ENCODE measurements around the gene TGM1. TPM values are rescaled to one million over a fixed set of nuclear protein-coding genes. Genes with fewer than 3 reads are reported as not detected.

TGM1 gene
- total and polyA plus RNA-seq, 2 experiments from 2014 or later: 0.31 to 0.63 TPM

GRCh38 chr14:24266344-24267244, 3.6 kb upstream of the TGM1 start:
- no peak overlapping the region for H3K4me3 ChIP-seq
- no peaks in the 10 kb centered on the region for H4K20me1 ChIP-seq (replicated peaks; ENCODE audit: insufficient read depth)
- no peak overlapping the region for H2AFZ ChIP-seq
- no peaks in the 10 kb centered on the region for H3K9me2 ChIP-seq (ENCODE audit: insufficient read depth)
- ATAC-seq: no peak
- H3K79me2 ChIP-seq (replicated peaks; ENCODE audit: insufficient read depth): no peaks in the 10 kb centered on the region
- peaks cover 6% of the 10 kb centered on the region; the same call in 1 of the 2 replicates for H3K4me1 ChIP-seq (ENCODE audit: insufficient read depth)
- Mint-ChIP-seq H3K27me3 (ENCODE audit: insufficient read depth, low read depth, poor library complexity) (peaks cover 7% of the 10 kb centered on the region), H3K36me3 (ENCODE audit: low read depth) (peaks cover 6% of the 10 kb centered on the region; the same call in 2 of the 3 replicates), H3K27ac (no peak overlapping the region), H3K9me3 (no peaks in the 10 kb centered on the region; the same call in 2 of the 3 replicates), H3K4me1 (peaks cover 4% of the 10 kb centered on the region; the same call in 2 of the 3 replicates), H3K4me3 (no peak overlapping the region)
- no peaks in the 10 kb centered on the region for H3K36me3 ChIP-seq (ENCODE audit: insufficient read depth)
- H3K27ac ChIP-seq (ENCODE audit: low read depth): no peak overlapping the region
- no peaks in the 10 kb centered on the region for H3K27me3 ChIP-seq (ENCODE audit: insufficient read depth)
- DNase-seq (ENCODE audit: low spot score): no peak
- H3F3A ChIP-seq (replicated peaks; ENCODE audit: low read depth): 0 out of 2 replicates have a peak, but pooled peaks cover 6% of the 10 kb centered on the region
- H3K4me2 ChIP-seq: no peak overlapping the region
- TF ChIP-seq ZNF462 (CRISPR knock-in tag; IDR thresholded peaks at IDR 0.05) (no peak), CREB1 (CRISPR knock-in tag; IDR thresholded peaks at IDR 0.05; ENCODE audit: low read depth) (no peak), EZH2 (IDR thresholded peaks at IDR 0.05; ENCODE audit: low read depth, unreplicated experiment) (no peak), NANOG (IDR thresholded peaks at IDR 0.05; ENCODE audit: borderline replicate concordance) (no peak), CTCF (conservative IDR thresholded peaks at IDR 0.05; ENCODE audit: low read depth in 2 of 2) (no peak), ETS1 (IDR thresholded peaks at IDR 0.05) (no peak), ZNF114 (CRISPR knock-in tag; IDR thresholded peaks at IDR 0.05) (no peak), REST (IDR thresholded peaks at IDR 0.05; ENCODE audit: unreplicated experiment) (no peak), JUNB (IDR thresholded peaks at IDR 0.05; ENCODE audit: unreplicated experiment) (no peak), POLR2AphosphoS5 (IDR thresholded peaks at IDR 0.05; ENCODE audit: low read depth) (no peak), EZH2phosphoT487 (IDR thresholded peaks at IDR 0.05; ENCODE audit: unreplicated experiment) (no peak)
